Peyer's patch (tissue), 4 donors: ENCODE data around the gene UCMA.

Experiments
- CTCF ChIP-seq, 6 experiments: fragments of 450-650 bp in 4 of 6; fragments of 200-600 bp in 2 of 6; sonication (generic) in 1 of 6; IDR thresholded peaks; one replicate each; pipeline ENCODE4 v1.5.1; 2017 to 2019; ENCODE audit warnings: antibody characterized with exemption in 6 of 6, mild to moderate bottlenecking in 3 of 6, moderate library complexity in 1 of 6
- POLR2A ChIP-seq, 2 donors: fragments of 450-650 bp; IDR thresholded peaks; one replicate each; pipeline ENCODE4 v1.5.1; 2017; ENCODE audit warnings: antibody characterized with exemption in 2 of 2, mild to moderate bottlenecking in 2 of 2, moderate library complexity in 2 of 2

GRCh38 chr10:13193637-13194036 is 40.5 kb downstream of the UCMA start:
- no peak for TF ChIP-seq POLR2A (IDR thresholded peaks at IDR 0.05)
- no peak for TF ChIP-seq CTCF (IDR thresholded peaks at IDR 0.05)
